HFFc6 (cell line): ENCODE data around the gene ZNF862. TPM values are rescaled to one million over a fixed set of nuclear protein-coding genes. Genes with fewer than 3 reads are reported as not detected.

Experiments
- DNase-seq: peaks from one replicate; pipeline ENCODE4 v3.0.0-alpha.2; 2018
- H3K27ac Mint-ChIP-seq: 2 replicates; pipeline ENCODE4 v1.8.0; 2020; ENCODE audit warnings: mild to moderate bottlenecking, mixed read lengths
- H3K27me3 Mint-ChIP-seq: 2 replicates; pipeline ENCODE4 v1.8.0; 2021; ENCODE audit warnings: mild to moderate bottlenecking, moderate library complexity, mixed read lengths; ENCODE audit not compliant: insufficient read depth
- H3K36me3 Mint-ChIP-seq: 2 replicates; pipeline ENCODE4 v1.8.0; 2021; ENCODE audit warnings: low read depth, mixed read lengths
- H3K4me1 Mint-ChIP-seq: 2 replicates; pipeline ENCODE4 v1.8.0; 2020; ENCODE audit warnings: low read depth, mixed read lengths
- H3K4me3 Mint-ChIP-seq: 2 replicates; pipeline ENCODE4 v1.8.0; 2020; ENCODE audit warnings: mild to moderate bottlenecking, moderate library complexity, mixed read lengths
- H3K9me3 Mint-ChIP-seq: 2 replicates; pipeline ENCODE4 v1.8.0; 2020; ENCODE audit warnings: mild to moderate bottlenecking, mixed read lengths
- CTCF ChIP-seq: fragments of 200-600 bp; sonication (generic); IDR thresholded peaks from 2 replicates; pipeline ENCODE4 v1.5.0; 2021; ENCODE audit warnings: antibody characterized with exemption, mild to moderate bottlenecking
- total RNA-seq, 6 experiments: library from RNA; stranded (reverse); fragmentation: NEBNext Ultra II Directional; extraction: Animal tissue kit (Norgen Biotek cat#: 25700); gene quantifications; 2 replicates in 1 of 6; 3 replicates in 5 of 6; pipeline ENCODE4 v1.2.3, GENCODE V29; 2021

Gene ZNF862
- total RNA-seq, 6 experiments from 2014 or later: 5.2 to 8.2 (median 6.9) TPM

DNA sequence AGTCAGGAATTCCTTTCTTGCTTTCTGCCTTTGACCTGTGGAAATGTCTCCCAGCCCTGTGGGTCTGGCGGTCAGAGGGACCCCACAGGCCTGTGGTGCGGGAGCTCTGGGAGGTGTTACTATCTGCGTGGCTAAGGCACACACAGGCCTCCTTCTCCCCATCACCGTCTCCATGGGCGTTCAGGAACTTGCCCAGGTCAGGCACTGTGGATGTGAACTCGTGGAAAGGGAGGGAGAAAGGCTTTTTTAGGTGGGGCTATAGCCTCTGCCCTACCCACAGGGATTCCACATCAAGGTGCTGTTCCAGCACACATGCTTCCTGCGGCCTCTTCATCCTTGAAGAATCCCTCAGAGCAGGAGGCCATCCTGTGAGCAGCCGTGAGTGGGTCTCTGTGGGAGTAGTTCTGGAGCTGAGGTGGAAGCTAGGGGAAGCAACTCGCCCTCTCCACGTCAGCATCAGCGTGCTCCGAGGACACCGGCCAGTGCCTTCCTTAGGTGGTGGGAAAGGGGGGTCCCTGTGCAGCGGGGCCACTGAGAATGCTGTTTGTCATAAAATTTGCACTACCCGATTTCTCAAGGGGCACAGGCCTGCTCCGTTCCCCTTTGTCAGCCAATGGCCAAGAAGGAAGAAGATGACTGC lies 28.1 kb downstream of the ZNF862 start:
- H3K36me3 Mint-ChIP-seq: no peaks in the 10 kb centered on the region

DNA sequence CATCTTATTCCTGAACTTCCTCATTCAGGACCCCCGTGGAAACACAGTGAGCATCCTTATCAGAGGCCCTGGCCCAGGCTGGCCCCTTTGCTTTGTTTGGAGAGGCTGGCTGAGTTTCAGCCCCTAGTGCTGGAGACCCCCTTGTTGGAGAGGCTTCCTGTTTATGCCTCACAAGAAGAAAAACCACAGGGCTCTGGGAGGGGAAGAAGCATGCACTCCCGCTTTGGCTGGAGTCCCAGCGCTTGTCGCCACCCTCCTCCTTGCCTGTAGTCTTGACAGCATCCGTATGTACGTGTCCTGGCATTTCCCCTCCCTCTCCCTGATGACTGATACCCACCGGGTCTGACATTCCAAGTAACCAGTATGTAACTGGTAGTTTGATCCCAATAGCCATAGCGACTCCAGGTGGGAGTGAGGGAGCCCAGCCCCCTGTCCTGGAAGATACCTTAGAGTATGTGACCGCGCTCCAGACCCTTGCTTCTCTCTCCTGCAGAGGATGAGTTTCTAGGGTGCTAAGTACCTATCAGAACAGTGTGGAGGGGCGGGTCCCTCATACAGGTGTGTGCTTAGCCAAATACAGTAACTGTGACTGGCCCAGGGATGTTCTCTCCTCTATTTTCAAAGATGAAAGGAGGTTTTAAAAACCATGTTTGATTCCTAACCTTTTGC lies 28.7 kb downstream of the ZNF862 start:
- Mint-ChIP-seq H3K27ac (no peak overlapping the region), H3K4me1 (no peaks in the 10 kb centered on the region), H3K27me3 (no peaks in the 10 kb centered on the region; the same call in 1 of the 2 replicates), H3K9me3 (no peaks in the 10 kb centered on the region), H3K36me3 (no peaks in the 10 kb centered on the region), H3K4me3 (no peak overlapping the region)
- DNase-seq: no peak
- TF ChIP-seq CTCF: no peak

More for the DNA sequence above, 28.1 kb downstream of the ZNF862 start:
- DNase-seq: no peak
- Mint-ChIP-seq H3K4me3 (no peak overlapping the region), H3K4me1 (no peaks in the 10 kb centered on the region), H3K27ac (no peak overlapping the region), H3K9me3 (no peaks in the 10 kb centered on the region), H3K27me3 (no peaks in the 10 kb centered on the region; the same call in 1 of the 2 replicates)
- no peak for TF ChIP-seq CTCF

DNA sequence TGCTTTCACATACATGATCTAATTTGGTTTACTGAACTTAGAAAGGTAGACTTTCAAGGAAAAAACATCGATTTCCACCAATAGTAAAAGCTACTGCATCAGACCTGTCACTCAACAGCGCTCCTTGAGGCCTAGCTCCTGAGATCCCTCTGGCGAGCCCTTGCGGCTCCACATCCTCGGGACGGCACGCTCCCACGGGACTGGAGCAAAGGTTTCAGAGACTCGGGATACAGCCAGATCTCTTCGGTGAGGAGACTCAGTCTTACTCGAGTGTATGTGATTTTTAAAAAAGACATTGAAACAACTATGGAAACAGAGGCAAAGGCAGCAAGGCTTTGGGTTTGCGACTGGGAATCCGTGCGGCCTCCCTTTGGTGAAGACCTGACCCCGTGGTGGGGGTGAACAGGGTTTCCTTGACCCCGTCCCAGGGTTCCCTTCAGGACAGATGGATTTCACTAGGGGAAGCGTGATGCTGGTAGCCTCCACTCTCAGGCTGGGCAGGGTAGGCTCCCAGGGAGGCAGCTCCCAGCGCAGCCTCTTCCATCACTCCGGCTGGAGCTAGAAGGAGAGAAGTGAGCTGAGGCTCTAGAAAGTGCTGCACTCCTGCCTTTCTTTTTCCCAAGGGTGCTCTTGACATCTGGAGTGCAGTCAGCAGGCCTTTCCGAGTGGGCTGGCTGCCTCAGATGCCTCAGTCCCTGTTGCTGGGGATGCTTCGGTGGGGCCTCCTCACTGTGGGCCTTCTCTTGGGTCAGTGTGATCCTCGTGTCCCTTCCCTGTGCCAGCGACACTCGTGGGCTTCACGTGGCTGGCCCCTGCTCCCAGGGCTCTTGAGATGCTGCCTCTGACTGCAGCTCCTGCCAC lies 29.8 kb downstream of the ZNF862 start:
- no peak overlapping the region for H3K27ac Mint-ChIP-seq
- H3K4me3 Mint-ChIP-seq: no peak overlapping the region
- H3K27me3 Mint-ChIP-seq: no peaks in the 10 kb centered on the region; the same call in 1 of the 2 replicates
- H3K9me3 Mint-ChIP-seq: no peaks in the 10 kb centered on the region
- H3K4me1 Mint-ChIP-seq: peaks cover 8% of the 10 kb centered on the region
- H3K36me3 Mint-ChIP-seq: no peaks in the 10 kb centered on the region
- TF ChIP-seq CTCF: no peak
- DNase-seq: no peak

DNA sequence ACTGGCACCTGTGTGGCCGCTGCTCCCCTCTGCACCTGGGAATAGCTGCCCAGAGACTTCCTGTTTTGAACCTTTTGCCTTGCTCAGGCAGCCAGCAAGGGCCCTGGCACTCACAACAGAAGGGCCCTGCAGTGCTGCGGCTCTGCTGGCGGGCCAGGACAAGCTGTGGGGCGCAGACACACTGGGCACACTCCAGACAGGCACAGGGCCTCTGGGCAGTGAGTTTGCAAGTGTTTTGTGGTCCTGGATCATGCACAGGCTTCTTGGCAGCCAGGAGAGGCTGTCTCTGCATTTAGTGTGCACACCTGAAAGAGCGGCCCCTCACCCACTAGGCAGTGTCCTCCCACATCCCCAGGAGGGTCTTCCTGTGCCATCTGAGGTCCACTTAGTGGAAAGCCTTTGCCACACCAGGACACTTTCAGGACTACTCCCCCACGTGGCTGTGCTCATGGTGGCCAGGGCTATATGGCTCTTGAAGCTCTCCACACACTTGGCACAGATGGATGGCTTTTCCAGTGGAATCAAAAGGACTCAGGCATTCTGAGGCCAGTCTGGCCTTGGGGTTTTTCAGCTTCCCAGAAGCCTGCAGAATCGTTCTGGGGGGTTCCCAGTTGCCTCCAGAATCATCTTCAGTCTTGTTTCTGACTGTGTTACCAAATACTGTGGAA lies 30.6 kb downstream of the ZNF862 start:
- no peaks in the 10 kb centered on the region for H3K36me3 Mint-ChIP-seq
- no peak for DNase-seq
- no peak overlapping the region for H3K27ac Mint-ChIP-seq
- H3K27me3 Mint-ChIP-seq: no peaks in the 10 kb centered on the region; the same call in 1 of the 2 replicates
- peak; percentile 14; the same call in 1 of the 2 replicates for TF ChIP-seq CTCF
- H3K4me3 Mint-ChIP-seq: no peak overlapping the region
- peaks cover 9% of the 10 kb centered on the region for H3K4me1 Mint-ChIP-seq
- H3K9me3 Mint-ChIP-seq: no peaks in the 10 kb centered on the region

DNA sequence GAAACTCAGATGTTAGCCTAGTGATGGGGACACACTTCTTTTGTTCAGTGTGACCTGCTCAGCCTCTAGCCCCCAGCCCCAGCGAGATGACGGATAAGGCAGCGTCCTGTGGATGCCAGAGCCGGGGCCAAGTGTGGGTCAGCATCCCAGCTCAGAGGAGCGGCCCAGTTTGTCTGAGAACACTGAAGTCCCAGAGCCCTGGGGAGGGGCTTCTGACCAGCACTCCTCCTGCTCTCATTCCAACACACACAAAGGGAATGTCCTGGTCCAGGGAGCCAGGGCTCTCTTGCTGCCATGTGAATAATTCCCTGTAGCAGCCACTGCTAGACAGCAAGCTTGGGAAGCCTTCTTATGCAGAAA lies 31.1 kb downstream of the ZNF862 start:
- DNase-seq: no peak
- no peak for TF ChIP-seq CTCF
- Mint-ChIP-seq H3K4me3 (no peak overlapping the region), H3K36me3 (no peaks in the 10 kb centered on the region), H3K27me3 (no peaks in the 10 kb centered on the region; the same call in 1 of the 2 replicates), H3K4me1 (peaks cover 9% of the 10 kb centered on the region), H3K9me3 (no peaks in the 10 kb centered on the region), H3K27ac (no peak overlapping the region)
